Mucosa of descending colon (tissue), 3 donors: ENCODE data around the gene LY6G6C. TPM values are rescaled to one million over a fixed set of nuclear protein-coding genes. Genes with fewer than 3 reads are reported as not detected.
A peak's percentile ranks its signal among the peaks of the same experiment; 100 is the strongest.

Experiments
- ATAC-seq: fragments of 200-7000 bp; cut with Tn5 transposase; one replicate; pipeline ENCODE4 v1.9.1; 2020; ENCODE audit warnings: mild to moderate bottlenecking, moderate library complexity
- DNase-seq, 3 donors: peaks; one replicate each; pipeline ENCODE4 v3.0.0-alpha.2; 2020
- H3K36me3 ChIP-seq: fragments of 200-600 bp; one replicate; pipeline ENCODE4 v1.8.0; 2021; ENCODE audit warnings: low read depth, mild to moderate bottlenecking
- H3K4me1 ChIP-seq: fragments of 200-600 bp; one replicate; pipeline ENCODE4 v1.8.0; 2021; ENCODE audit warnings: low read depth, mild to moderate bottlenecking
- H3K4me3 ChIP-seq: fragments of 200-600 bp; one replicate; pipeline ENCODE4 v1.8.0; 2021; ENCODE audit warnings: mild to moderate bottlenecking
- H3K9me3 ChIP-seq: fragments of 200-600 bp; one replicate; pipeline ENCODE4 v1.8.0; 2021; ENCODE audit warnings: mild to moderate bottlenecking
- intact Hi-C, 2 donors: fragments of 100-400 bp; cut with DNase I in 1 of 2; cut with micrococcal nuclease in 1 of 2; formaldehyde crosslinking; loops; one replicate each; pipeline versions ENCODE4 v1.11.0 to v1.11.1; 2022; cut with DNase I, micrococcal nuclease
- total RNA-seq, 3 donors: library from RNA; stranded (reverse); fragmentation: NEBNext Ultra II Directional in 2 of 3; extraction: Animal tissue kit (Norgen Biotek cat#: 25700) in 2 of 3; gene quantifications; one replicate each; pipeline versions ENCODE4 v1.2.1 to v1.2.4, GENCODE V29; 2021 to 2023
- TF ChIP-seq, protein P1 (sequence below): fragments of 200-600 bp; IDR thresholded peaks from one replicate; pipeline ENCODE4 v1.8.0; 2022; ENCODE audit warnings: antibody characterized with exemption, mild to moderate bottlenecking
- donor health status: DM: no; HTN: no; CAD: no; lungs with moderate emphysema.
- donor health status: DM: no; HTN: no; CAD: no.
- donor health status: DM: no; HTN: yes; CAD: no.

LY6G6C gene
- total RNA-seq, 3 donors from 2014 or later = 0.32 TPM; not detected in 2

DNA sequence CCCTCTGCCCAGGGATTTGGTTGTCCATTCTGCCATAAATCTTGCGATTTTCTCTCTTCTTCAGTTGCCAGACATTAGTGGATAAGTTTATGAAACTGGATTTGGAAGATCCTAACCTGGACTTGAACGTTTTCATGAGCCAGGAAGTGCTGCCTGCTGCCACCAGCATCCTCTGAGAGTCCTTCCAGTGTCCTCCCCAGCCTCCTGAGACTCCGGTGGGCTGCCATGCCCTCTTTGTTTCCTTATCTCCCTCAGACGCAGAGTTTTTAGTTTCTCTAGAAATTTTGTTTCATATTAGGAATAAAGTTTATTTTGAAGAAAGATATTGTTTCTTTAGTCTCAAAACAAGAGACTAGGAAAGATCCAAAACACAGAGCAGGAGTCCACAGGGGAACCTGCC is 40.8 kb upstream of the LY6G6C start, which contains the start of gene SAPCD1:
TSS of gene SAPCD1 (plus strand) at position 301 of the 400 bp plus-strand sequence. CDS start 399 bp downstream, outside the sequence.
- no peak for DNase-seq
- intact Hi-C loops = no loop called here
- no peak for ATAC-seq
- TF ChIP-seq, protein P1, sequence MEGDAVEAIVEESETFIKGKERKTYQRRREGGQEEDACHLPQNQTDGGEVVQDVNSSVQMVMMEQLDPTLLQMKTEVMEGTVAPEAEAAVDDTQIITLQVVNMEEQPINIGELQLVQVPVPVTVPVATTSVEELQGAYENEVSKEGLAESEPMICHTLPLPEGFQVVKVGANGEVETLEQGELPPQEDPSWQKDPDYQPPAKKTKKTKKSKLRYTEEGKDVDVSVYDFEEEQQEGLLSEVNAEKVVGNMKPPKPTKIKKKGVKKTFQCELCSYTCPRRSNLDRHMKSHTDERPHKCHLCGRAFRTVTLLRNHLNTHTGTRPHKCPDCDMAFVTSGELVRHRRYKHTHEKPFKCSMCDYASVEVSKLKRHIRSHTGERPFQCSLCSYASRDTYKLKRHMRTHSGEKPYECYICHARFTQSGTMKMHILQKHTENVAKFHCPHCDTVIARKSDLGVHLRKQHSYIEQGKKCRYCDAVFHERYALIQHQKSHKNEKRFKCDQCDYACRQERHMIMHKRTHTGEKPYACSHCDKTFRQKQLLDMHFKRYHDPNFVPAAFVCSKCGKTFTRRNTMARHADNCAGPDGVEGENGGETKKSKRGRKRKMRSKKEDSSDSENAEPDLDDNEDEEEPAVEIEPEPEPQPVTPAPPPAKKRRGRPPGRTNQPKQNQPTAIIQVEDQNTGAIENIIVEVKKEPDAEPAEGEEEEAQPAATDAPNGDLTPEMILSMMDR = no peak
- no peak within 1 kb of the TSS for H3K4me3 ChIP-seq
- no peaks in the 10 kb centered on the region for H3K4me1 ChIP-seq
- no peaks in the 10 kb centered on the region for H3K9me3 ChIP-seq
- H3K36me3 ChIP-seq = no peaks in the 10 kb centered on the region

DNA sequence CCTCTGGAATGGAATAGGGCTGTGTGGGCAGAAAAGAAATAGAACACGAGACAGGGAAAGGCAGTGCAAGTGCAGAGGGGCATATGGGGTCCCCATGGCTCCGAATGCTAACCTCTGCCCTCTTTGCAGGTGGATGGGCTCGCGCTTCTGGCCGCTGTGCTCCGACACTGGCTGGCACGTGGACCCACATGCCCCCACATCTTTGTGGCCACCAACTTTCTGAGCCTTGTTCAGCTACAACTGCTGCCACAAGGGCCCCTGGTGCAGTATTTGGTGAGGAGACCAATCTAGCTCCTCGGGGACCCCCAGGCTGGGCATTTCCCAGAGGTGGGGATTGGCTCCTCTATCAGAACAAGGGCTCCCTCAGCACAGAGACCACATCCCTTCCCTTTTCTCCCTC is 39.8 kb upstream of the LY6G6C start:
- no peak overlapping the region for H3K4me3 ChIP-seq
- ATAC-seq (no peak), DNase-seq (no peak)
- no peaks in the 10 kb centered on the region for H3K4me1 ChIP-seq
- no peaks in the 10 kb centered on the region for H3K9me3 ChIP-seq
- H3K36me3 ChIP-seq = no peaks in the 10 kb centered on the region
- TF ChIP-seq, protein P1 = no peak
- intact Hi-C loops = no loop called here

DNA sequence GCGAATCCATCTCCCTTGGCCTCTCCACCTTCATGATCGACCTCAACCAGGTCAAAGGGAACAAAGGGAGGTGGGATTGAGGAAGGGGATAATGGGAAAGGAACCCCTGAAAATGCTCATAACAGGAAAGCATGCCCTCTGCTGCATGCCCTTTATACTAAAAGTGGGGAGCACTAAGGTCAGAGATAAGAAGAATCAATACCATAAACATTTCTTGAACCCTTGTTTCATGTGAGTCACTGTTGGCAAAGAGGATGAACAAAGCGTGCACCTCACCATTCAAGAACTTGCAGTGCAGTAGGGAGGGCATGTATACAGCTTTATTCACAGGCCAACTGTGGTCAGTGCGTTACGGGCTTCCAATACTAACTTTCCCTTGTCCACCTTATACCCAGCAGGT is 39.2 kb upstream of the LY6G6C start:
- DNase-seq (no peak), ATAC-seq (no peak)
- Histone ChIP-seq H3K9me3 (no peaks in the 10 kb centered on the region), H3K36me3 (no peaks in the 10 kb centered on the region), H3K4me1 (no peaks in the 10 kb centered on the region), H3K4me3 (no peak overlapping the region)
- intact Hi-C loops = no loop called here
- TF ChIP-seq, protein P1 = no peak

DNA sequence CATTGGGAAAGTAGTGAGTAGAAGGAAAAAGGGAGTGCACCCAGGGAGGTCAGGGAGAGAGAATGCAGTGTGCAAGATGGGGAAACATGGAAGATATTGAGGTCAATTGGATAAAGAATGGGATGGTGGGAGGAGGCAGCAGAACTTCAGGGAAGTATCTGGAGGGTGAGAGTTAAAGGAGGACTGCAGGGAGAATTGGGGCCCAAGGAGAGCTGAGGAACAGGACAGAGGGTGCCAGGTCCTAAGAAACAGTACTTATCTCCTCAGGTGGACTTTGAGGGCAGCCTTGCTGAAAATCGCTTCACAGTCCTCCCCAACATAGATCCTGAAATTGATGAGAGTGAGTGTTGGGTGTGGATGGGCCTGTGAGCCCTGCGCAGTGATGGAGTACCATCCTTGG is 36.7 kb upstream of the LY6G6C start:
- no peak overlapping the region for H3K4me3 ChIP-seq
- no peaks in the 10 kb centered on the region for H3K4me1 ChIP-seq
- intact Hi-C loops = no loop called here
- H3K36me3 ChIP-seq = no peaks in the 10 kb centered on the region
- TF ChIP-seq, protein P1 = no peak
- no peak for ATAC-seq
- DNase-seq = peak in 1 of 3 donors; percentile 8
- H3K9me3 ChIP-seq = no peaks in the 10 kb centered on the region

DNA sequence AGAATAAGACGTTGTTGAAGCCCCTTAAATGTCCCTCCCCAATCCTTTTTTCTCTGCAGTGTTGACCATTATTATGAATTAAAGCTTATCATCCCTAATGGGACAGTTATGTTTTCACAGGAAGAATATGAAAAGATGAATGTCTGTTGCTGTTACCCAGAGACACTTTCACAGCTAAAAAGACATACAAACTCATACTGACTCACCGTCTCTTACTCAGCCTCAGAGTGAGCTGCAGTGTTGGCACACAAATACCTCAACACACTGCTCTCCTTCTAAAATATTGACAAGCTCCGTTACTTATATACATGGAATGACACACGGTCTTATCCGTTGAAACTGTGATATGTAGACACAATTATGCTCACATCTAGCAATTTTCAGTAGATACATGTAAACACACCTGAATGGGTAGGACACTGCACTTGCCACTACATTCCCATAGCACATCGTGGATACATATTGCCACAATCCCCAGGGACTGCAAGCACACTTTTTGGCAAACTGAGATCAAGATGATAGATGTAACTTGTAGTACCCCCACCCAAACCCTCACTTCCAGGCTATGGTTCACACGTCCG is 31.3 kb upstream of the LY6G6C start:
- ATAC-seq = no peak
- Histone ChIP-seq H3K9me3 (no peaks in the 10 kb centered on the region), H3K4me3 (no peak overlapping the region), H3K4me1 (no peaks in the 10 kb centered on the region), H3K36me3 (no peaks in the 10 kb centered on the region)
- DNase-seq = no peak
- intact Hi-C loops = no loop called here
- TF ChIP-seq, protein P1 = no peak
